HG02759 (cell line): ENCODE data around the gene HSPA5.
"Not testable (repeated sequence)": the region's sequence is repeated elsewhere in the genome, so short reads cannot be mapped to it uniquely, and the experiment has no call there.

Source experiments
- ATAC-seq: cut with Tn5 transposase; IDR thresholded peaks from one replicate; pipeline ENCODE4 v1.9.1; 2021; ENCODE audit warnings: mild to moderate bottlenecking, moderate library complexity; ENCODE audit not compliant: unreplicated experiment

HSPA5 gene

DNA sequence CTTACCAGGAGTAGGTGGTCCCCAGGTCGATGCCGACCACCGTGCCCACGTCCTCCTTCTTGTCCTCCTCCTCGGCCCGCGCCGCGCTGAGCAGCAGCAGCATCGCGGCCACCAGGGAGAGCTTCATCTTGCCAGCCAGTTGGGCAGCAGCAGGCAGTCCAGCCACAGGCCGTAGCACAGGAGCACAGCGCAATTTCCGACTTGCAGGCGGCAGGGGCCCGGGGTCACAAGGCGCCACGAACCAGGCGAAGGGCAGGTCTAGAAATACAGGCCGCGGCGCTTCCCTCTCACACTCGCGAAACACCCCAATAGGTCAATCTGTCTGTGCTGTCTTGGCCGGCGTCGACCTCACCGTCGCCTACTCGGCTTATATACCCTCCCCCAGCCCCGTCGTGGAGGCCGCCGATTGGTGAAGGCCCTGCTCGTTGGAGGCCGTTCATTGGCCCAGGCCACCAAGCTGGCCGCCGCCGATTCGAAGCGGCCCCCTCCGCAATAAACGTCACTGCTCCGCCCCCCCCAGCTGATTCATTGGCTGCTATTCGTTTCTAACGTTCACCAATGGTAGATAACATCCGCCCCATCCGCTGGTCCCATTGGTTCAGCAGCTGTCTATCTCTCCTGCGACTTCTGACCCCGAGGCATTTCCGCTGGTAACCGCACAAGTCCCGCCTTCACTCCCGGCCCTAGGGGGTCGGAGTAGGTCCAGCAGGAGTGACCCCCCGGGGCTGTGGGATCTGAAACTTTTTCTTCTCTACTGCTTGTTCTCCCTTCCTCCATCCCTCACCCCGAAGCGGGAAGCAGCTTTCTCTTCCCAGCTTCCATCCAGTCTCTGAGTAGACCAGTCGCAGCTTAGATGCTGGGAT, at the start of gene HSPA5:
TSS of gene HSPA5 (minus strand) at position 344 of the 863 bp plus-strand sequence. CDS start at position 127, 217 bp downstream.
- peak; percentile 94 for ATAC-seq

DNA sequence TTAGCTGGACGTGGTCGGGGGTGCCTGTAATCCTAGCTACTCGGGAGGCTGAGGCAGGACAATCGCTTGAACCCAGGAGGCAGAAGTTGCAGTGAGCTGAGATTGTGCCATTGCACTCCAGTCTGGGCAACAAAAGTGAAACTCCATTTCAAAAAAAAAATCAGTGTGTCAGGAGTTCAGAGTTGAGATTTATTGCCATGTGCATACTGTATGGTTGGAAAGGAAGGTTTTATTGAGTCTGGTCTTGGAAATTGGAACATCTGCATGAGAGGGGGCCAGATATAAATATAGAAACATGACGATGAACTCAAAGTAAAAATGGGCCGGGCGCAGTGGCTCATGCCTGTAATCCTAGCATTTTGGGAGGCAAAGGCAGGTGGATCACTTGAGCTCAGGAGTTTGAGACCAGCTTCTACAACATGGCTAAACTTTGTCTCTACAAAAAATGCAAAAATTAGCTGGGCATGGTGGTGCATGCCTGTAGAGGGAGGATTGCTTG, 45.8 kb upstream of the HSPA5 start:
- not testable (repeated sequence) for ATAC-seq

DNA sequence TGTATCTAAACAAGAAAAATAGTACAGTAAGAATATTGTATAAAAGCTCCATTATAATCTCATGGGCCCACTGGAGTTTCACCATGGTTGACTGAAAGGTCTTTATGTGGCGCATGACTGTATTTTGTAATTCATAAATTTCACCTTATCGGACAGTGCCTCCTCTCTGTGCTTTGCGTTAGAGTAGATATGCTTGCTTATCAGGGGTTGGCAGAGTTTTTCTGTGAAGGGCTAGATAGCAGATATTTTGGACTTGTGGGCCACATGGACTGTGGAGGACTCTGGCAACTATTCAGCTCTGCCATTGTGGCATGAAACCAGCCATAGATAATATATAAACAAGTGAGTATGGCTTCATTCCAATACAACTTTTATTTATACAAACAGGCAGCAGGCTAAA, 43.7 kb upstream of the HSPA5 start:
- no peak for ATAC-seq

DNA sequence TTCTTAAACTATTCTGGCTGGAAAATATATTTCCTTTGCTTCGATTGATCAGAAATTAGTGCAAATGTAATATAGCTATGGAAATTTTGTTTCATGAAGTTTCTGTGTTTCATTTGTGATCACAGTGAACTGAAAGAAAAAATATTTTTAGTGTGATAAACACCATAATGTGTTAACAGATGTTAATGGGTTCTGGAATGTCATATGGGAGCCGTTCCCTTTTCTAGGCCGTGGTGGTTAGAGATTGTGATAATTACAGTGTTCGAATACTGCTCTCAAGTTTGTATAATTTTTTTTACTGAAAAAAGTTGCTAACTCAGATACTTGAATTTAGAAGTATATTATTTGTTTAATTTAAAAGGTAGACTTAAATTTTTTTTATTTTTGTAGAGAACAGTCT, 39.8 kb upstream of the HSPA5 start:
- no peak for ATAC-seq

DNA sequence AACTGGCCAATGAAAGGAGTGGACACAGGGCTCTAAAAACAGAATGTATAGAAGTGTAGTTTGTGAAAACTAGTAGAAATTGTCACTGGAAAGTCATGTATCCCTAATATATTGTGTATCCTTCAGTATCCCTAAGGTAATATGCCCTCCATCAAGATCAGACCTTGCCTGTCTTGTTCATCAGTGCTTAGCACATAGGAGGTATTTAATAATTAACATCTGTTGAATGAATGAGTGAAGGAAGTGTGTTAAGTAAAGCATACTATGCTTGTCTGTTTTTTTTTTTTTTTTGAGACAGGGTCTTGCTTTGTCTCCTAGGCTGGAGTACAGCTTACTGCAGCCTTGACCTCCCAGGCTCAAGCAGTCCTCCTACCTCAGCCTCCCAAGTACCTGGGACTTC, 36.3 kb upstream of the HSPA5 start:
- ATAC-seq = no peak

DNA sequence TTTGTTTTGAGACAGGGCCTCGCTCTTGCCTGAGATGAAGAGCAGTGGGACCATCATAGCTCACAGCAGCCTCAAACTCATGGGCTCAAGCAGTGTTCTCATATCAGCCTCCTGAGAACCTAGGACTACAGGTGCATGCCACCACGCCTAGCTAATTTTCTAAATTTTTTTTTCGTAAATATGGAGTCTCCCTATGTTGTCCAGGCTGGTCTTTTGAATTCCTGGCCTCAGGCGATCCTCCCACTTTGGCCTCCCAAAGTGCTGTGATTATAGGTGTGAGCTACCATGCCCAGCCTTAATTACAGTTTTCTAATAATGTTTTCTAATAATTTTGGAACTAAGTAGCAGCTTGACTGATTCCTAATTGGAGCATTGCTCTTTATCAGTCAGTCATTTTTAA, 35.6 kb upstream of the HSPA5 start:
- no peak for ATAC-seq

DNA sequence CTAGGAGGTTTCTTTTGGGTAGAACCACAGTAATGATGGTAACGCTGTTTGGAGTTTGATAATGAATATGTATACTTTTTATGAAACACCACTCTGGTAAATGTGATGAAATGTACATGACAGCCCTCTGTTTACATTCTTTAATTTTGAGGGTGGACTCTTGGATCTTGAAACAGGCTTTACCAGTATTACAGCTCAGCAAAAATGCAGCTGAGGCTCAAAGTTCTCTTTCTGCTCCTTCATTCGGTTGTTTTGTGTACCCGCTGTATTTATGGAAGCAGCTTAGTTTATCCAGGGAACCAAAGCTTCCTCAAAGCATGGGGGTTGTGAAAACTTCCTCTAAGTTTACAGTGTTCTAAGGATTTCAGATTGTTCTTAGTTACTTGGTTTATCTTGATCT, 31.6 kb upstream of the HSPA5 start:
- no peak for ATAC-seq

DNA sequence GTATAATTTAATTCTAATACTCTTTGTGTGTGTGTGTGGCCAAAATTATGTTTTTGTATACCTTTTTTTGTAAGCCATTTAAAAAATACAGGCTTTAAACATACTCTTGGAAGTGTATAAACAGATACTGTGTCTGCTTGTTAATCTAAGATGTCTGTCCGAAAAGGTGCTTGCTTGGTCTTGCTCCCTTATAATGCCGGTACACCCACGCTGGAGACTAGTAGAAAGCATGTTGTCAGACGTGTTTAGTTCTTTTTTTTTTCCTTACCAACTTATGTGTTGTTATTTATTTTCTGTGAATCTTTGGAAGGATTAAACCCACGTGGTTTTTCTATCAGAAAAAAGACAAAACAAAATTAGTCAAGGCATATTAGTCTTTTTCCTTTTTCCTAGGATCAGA, 29.9 kb upstream of the HSPA5 start:
- ATAC-seq = no peak

DNA sequence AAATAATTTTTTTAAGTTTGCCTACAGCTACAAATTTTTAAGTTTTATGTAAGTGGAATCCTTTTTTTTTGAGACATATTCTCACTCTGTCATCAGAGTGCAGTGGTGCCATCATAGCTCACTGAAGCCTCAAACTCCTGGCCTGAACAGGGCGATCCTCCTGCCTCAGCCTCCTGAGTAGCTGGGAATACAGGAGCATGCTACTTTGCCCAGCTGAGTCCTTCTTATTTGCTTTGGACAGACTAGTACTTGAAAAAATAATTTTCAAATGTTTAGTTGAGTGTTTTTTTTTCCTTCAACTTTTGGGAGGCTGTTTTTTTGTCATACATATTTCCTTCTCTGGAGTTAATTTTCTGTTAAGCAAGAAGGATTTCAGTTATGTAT, 27.9 kb upstream of the HSPA5 start:
- no peak for ATAC-seq

DNA sequence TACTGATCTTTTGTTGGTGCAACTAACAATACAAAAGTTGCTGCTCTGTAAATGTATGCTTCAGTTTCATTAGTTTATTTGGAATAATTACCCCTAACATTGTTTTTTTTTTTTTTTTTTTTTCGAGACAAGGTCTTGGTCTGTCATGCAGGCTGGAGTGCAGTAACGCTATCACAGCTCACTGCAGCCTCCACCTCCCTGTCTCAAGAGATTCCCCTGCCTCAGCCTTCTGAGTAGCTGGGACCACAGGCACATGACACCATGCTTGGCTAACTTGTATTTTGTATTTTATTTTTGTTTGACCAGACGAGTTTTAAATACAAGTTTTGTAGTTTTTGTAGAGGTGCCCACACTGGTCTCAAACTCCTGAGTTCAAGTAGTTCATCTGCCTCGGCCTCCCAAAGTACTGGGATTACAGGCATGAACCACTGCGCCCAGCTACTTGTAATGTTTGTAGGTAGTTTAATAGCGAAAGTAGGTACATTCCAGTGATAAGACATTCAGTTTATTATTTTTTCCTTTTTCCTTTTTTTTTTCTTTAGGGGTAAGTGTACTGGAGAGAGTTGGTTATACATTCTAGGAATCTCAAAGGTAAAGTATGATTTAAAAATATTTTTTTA, 27.4 kb upstream of the HSPA5 start:
- ATAC-seq = no peak

DNA sequence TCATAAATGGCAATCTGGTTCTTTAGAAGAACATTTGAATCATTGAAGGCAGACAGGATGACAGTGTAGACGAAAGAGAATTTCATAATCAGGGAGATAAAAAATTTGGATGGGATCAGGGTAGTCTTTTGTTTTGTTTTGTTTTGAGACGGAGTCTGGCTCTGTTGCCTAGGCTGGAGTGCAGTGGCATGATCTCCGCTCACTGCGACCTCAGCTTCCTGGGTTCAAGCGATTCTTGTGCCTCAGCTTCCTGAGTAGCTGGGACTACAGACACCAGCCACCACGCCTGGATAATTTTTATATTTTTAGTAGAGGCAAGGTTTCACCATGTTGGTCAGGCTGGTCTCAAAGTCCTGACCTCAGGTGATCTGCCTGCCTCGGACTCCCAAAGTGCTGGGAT, 22.9 kb upstream of the HSPA5 start:
- ATAC-seq = not testable (repeated sequence)

DNA sequence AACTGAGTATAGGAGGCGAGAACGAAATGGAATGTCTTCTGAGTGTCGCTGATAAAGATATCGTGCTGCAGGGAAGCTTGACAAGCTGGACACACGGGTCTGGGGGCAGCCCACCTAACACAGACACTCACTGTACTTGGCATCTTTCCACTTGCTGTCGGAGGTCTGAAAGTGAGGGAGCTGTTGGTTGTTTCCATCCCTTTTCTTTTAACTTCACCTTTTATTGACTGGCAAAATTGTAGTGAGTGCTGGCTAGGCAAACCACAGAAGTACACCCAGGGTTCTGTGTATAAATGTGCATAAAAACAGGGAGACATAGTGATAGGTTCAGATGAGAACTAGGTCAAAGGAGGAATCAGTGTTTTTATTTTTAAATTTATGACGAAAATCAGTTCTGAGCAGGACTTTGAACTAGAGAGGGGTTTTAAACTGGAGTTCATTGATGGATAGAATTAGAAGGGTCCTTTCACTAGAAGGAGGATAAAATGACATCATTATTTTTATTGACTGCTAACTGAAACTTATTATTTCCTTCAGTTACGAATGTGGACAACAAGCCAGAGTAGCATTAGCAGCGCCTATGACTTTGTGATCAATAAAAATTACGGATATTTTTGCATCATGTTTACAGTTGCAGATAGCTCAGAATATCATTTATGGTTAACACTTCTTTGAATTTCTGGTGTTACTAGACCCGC, 21.3 kb upstream of the HSPA5 start:
- ATAC-seq = no peak

DNA sequence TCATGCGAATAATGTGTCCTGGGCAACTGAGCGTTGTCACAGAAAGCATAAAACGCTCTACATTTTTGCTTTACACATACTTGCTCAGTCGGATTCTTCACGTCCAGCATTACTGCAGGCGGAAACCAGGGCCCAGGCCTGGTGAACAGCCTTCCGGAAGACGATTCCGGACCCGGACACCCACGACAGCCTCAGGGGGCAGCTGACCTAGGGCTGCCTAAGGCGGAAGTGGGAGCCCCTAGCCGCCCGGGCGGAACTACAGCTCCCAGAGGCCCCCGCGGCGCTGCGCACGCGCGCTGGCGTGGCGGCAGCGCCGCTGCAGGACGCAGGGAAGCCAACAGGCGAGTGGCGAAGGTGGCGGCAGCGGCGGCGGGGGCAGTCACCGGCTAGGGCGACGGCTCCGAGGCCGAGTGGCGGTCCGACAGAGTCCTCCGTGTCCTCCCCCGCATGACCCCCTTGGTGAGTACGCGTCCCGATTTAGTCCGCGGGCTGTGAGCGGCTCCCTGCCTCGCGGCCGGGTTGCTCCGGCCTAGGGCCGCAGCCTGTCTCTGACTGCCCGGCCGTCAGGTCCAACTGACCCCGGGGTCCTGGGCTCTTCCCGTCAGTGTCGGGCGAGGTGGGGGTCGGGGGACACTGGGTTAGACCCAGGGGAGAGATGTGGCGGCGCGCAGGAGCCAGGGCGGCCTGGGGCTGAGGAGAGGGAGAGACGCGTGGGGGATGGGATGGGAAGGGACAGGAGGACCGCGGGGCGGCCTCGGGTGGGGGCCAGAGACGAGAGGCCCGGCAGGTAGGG, 20.6 kb upstream of the HSPA5 start, which contains the start of gene GAPVD1:
TSS of gene GAPVD1 (plus strand) at position 326 of the 793 bp plus-strand sequence. CDS start 37,096 bp downstream, outside the sequence.
- ATAC-seq = peak; percentile 95

DNA sequence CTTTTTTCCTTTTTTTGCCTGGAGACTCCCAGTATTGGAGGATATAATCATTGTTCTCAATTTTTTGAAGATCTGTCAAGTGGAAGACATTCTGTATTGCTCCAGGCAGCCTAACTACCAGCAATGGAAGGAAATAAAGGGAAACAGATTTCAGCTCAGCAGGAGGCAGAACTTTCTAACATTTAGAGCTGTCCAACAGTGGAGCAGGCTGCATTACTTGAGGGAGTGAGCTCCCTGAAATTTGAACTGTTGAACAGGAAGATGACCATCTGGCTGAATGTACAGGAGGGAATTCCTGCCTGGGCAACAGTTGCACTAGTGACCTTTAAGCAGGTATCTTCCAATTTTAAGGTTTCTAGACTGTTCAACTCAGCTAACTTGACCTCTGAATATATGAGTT, 19.4 kb upstream of the HSPA5 start:
- no peak for ATAC-seq

DNA sequence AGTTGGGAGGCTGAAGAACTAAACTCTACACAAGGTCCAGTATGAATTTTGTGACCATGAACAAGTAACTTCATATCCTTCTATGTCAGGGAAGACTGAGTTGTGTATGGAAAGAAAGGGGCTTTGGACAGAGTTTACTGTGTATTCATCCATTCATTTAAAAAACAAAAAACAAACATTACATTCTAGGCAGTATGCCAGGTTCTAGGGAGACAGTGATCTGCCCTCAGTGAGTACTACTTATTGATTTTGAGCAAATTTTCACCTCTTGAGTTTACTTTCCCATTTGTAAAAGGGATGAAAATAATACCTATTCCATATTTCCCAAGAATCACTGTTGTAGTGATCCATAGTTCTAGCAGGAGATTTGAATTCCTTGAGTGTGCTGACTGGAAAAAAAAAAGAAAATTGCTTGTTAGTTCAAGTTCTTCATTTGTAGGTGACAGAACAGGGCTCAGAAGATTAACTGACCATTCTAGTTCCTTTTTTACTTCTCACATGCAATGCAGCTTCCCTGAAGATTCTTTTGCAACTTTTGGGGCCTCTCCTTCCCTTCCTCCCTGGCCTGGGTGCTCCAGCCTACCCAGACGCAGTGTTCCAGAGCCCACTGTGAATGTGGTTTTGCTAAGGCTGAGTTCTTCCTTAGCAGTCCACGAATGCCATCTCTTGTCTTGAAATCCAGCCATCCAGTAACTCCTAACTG, 17.8 kb upstream of the HSPA5 start:
- no peak for ATAC-seq

DNA sequence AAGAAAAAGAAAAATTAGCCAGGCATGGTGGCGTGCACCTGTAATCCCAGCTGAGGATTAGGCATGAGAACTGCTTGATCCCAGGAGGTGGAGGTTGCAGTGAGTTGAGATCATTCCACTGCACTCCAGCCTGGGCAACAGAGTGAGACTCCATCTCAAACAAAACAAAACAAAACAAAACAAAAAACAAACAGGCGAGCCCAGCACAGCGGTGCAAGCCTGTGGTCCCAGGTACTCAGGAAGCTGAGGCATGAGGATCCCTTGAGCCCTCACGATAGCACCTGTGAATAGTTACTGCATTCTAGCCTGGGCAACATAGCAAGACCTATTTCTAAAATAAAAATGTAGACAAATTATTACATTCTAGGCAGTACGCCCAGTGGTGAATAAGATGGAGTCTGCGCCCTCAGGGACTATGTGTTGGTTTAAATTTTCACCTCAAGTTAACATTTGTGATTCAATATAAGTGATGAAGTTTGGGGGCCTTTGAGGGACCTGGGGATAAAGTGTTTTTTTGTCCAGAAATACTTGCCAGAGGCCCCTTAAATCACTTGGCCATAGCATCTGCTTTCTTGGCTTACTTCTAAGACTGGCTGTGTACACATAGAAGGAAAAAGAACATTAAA, 17.1 kb upstream of the HSPA5 start:
- no peak for ATAC-seq

DNA sequence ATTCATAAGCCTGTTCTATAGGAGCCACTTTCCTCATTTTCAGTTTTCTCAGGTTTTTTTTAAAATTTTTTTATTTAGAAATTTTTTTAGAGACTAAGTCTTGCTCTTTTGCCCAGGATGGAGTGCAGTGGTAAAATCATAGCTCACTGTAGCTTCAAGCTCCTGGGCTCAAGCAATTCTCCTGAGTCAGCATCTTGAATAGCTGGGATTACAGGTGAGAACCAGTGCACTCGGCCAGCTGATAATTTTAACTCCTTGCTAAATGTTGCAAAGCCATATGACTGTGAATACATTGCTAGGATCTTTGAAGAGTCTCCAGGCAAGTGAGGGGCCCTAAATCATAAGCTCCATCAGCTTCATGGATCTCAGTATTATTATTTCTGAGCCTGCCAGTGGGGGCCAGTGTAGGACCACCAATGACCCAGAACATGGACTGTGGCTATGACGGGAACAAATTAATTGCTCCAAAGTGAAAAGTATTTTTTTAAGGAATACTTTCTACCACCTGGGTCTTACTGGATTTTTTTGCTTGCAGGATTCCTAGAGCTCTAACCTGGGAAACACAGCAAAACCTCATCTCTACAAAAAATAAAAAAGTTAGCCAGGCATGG, 14.7 kb upstream of the HSPA5 start:
- ATAC-seq = no peak

DNA sequence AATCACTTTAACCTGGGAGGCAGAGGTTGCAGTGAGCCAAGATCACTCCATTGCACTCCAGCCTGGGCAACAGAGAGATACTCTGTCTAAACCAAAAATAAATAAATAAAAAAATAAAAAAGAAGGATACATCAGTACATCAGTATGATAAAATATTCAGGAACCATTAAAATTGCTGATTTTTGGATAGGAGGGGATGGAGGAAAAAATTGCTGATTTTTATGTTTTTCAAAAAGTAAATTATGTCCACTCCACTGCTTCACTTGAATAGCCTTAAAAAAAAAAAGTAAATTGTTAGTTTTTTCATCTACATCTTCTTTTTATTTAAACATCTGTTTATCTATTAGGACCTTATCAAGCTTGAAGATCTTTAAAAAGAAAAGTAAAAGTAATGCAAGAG, 13.1 kb upstream of the HSPA5 start:
- no peak for ATAC-seq

DNA sequence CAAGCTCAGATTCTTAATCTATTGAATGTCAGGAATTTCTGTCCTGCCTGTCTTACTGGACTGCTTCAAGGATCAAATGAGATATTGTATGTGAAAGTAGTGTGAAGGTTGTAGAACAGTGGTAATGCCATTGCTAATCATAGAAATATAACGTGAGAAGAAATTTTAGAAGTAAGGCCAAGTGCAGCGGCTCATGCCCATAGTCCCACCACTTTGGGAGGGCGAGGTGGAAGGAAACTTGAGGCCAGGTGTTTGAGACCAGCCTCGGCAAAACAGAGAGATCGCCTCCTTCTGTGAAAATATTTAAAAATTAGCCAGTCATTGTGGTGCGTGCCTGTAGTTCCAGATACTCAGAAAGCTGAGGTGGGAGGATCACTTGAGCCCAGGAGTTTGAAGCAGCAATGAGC, 5.1 kb upstream of the HSPA5 start:
- ATAC-seq = no peak
